ENCODE results near the gene RABL6. TPM values are rescaled to one million over a fixed set of nuclear protein-coding genes. Genes with fewer than 3 reads are reported as not detected.
A peak's percentile ranks its signal among the peaks of the same experiment; 100 is the strongest.
"Not testable (repeated sequence)": the region's sequence is repeated elsewhere in the genome, so short reads cannot be mapped to it uniquely, and the experiment has no call there.

The RABL6 gene
- total RNA-seq, 1 donor from 2014 or later, result 43.8 TPM

- DNase-seq (ENCODE audit: low read depth in 2 of 2), result no peak
These were observed 72.9 kb downstream of the RABL6 start for GRCh38 chr9:136880651-136881050.

- DNase-seq (ENCODE audit: low read depth in 2 of 2), result peak; percentile 44 to 72
These were observed 74.0 kb downstream of the RABL6 start for GRCh38 chr9:136881691-136882108.

GRCh38 chr9:136882109-136882946 is 74.6 kb downstream of the RABL6 start:
- DNase-seq (ENCODE audit: low read depth in 2 of 2), result peak; percentile 90 to 91

GRCh38 chr9:136882947-136883283 is 75.2 kb downstream of the RABL6 start:
- DNase-seq (ENCODE audit: low read depth in 2 of 2), result not testable (repeated sequence)

GRCh38 chr9:136883670-136884069 is 75.9 kb downstream of the RABL6 start:
- not testable (repeated sequence) for DNase-seq (ENCODE audit: low read depth in 2 of 2)

GRCh38 chr9:136885950-136886578 is 78.3 kb downstream of the RABL6 start, which contains the start of gene TRAF2:
TRAF2 (plus strand) TSS chr9:136886516; CDS start chr9:136898741, 12,225 bp downstream.
- peak; percentile 100 for DNase-seq (ENCODE audit: low read depth in 2 of 2)

GRCh38 chr9:136886610-136887597 is 79.2 kb downstream of the RABL6 start:
- peak; percentile 29 to 46 for DNase-seq (ENCODE audit: low read depth in 2 of 2)

- no peak for DNase-seq (ENCODE audit: low read depth in 2 of 2)
These were observed 80.7 kb downstream of the RABL6 start for GRCh38 chr9:136888454-136888853.

- DNase-seq (ENCODE audit: low read depth in 2 of 2), result no peak
These were observed 82.1 kb downstream of the RABL6 start for GRCh38 chr9:136889858-136890257.

- peak in 1 of 2 donors; percentile 53 for DNase-seq (ENCODE audit: low read depth in 2 of 2)
These were observed 82.9 kb downstream of the RABL6 start for GRCh38 chr9:136890661-136891060.

Other genes starting within 250 kb of the RABL6 start
- gene EGFL7, start 145.0 kb upstream of the RABL6 start, total RNA-seq, result 330 and 384 TPM in 2 replicates
- gene AGPAT2, start 120.5 kb upstream of the RABL6 start, total RNA-seq, result 18.8 and 41.0 TPM in 2 replicates
- 64.7 and 91.1 TPM in 2 replicates for gene DIPK1B, start 95.4 kb upstream of the RABL6 start, total RNA-seq
- not detected in 2 replicates for gene LCN10, start 65.0 kb upstream of the RABL6 start, total RNA-seq
- not detected in 2 replicates for gene LCN6, start 59.4 kb upstream of the RABL6 start, total RNA-seq
- gene LCN8, start 49.7 kb upstream of the RABL6 start, total RNA-seq, result not detected in 2 replicates
- 0.22 TPM in 1 of 2 replicates, not detected in the other for gene LCN15, start 43.4 kb upstream of the RABL6 start, total RNA-seq
- gene TMEM141, start 16.6 kb upstream of the RABL6 start, total RNA-seq, result 65.4 and 66.7 TPM in 2 replicates
- 0.22 and 1.4 TPM in 2 replicates for gene CCDC183, start 11.6 kb upstream of the RABL6 start, total RNA-seq
- gene AJM1, start 34.5 kb downstream of the RABL6 start, total RNA-seq, result 0.44 and 1.4 TPM in 2 replicates
- gene PHPT1, start 41.5 kb downstream of the RABL6 start, total RNA-seq, result 242 and 316 TPM in 2 replicates
- 0.65 and 2.0 TPM in 2 replicates for gene MAMDC4, start 44.4 kb downstream of the RABL6 start, total RNA-seq
- 254 and 382 TPM in 2 replicates for gene EDF1, start 58.4 kb downstream of the RABL6 start, total RNA-seq
- gene TRAF2, start 78.6 kb downstream of the RABL6 start, total RNA-seq, result 10.9 and 14.7 TPM in 2 replicates
- 115 and 192 TPM in 2 replicates for gene FBXW5, start 136.8 kb downstream of the RABL6 start, total RNA-seq
- gene C8G, start 137.3 kb downstream of the RABL6 start, total RNA-seq, result 0.60 and 0.65 TPM in 2 replicates
- not detected in 2 replicates for gene LCN12, start 144.3 kb downstream of the RABL6 start, total RNA-seq
- 0.22 and 0.79 TPM in 2 replicates for gene PTGDS, start 169.6 kb downstream of the RABL6 start, total RNA-seq
- gene LCNL1, start 175.0 kb downstream of the RABL6 start, total RNA-seq, result not detected in 2 replicates
- 8.9 and 9.7 TPM in 2 replicates for gene PAXX, start 184.5 kb downstream of the RABL6 start, total RNA-seq
- gene CLIC3, start 188.6 kb downstream of the RABL6 start, total RNA-seq, result 0.22 TPM in 1 of 2 replicates, not detected in the other
- 4.0 and 5.0 TPM in 2 replicates for gene ABCA2, start 220.3 kb downstream of the RABL6 start, total RNA-seq
- not detected in 2 replicates for gene FUT7, start 224.1 kb downstream of the RABL6 start, total RNA-seq
- 6.2 and 10.5 TPM in 2 replicates for gene NPDC1, start 238.2 kb downstream of the RABL6 start, total RNA-seq
- not detected in 2 replicates for gene ENTPD2, start 246.1 kb downstream of the RABL6 start, total RNA-seq

Data from lung microvascular endothelial cell (primary cell).